Measurements from ENCODE around the gene ADSL.

- TF ChIP-seq CTCF (IDR thresholded peaks at IDR 0.05; ENCODE audit: insufficient read depth, low read depth, low read length) (peak; percentile 52), EZH2 (IDR thresholded peaks at IDR 0.05; ENCODE audit: insufficient read depth, low read length) (no peak)
These were observed 90.5 kb downstream of the ADSL start for GRCh38 chr22:40436505-40437431.

Data from astrocyte (in vitro differentiated cells and primary cell).